GM12801 (cell line): ENCODE results near the gene TREM2.

Experiments
- TF ChIP-seq, protein P1 (sequence below): IDR thresholded peaks from one replicate; pipeline ENCODE4 v1.5.1; 2011; ENCODE audit warnings: control low read depth; ENCODE audit not compliant: insufficient read length; ENCODE audit errors: extremely low read depth

TREM2 gene

GRCh38 chr6:41120058-41120457 lies 42.9 kb downstream of the TREM2 start:
- TF ChIP-seq, protein P1, sequence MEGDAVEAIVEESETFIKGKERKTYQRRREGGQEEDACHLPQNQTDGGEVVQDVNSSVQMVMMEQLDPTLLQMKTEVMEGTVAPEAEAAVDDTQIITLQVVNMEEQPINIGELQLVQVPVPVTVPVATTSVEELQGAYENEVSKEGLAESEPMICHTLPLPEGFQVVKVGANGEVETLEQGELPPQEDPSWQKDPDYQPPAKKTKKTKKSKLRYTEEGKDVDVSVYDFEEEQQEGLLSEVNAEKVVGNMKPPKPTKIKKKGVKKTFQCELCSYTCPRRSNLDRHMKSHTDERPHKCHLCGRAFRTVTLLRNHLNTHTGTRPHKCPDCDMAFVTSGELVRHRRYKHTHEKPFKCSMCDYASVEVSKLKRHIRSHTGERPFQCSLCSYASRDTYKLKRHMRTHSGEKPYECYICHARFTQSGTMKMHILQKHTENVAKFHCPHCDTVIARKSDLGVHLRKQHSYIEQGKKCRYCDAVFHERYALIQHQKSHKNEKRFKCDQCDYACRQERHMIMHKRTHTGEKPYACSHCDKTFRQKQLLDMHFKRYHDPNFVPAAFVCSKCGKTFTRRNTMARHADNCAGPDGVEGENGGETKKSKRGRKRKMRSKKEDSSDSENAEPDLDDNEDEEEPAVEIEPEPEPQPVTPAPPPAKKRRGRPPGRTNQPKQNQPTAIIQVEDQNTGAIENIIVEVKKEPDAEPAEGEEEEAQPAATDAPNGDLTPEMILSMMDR: no peak

- TF ChIP-seq, protein P1: no peak
These were observed 43.4 kb downstream of the TREM2 start for GRCh38 chr6:41119508-41119907.

- TF ChIP-seq, protein P1: no peak
These were observed 51.9 kb downstream of the TREM2 start for GRCh38 chr6:41111017-41111416.
